ENCODE measurements around the gene ZNF329. TPM values are rescaled to one million over a fixed set of nuclear protein-coding genes. Genes with fewer than 3 reads are reported as not detected.

The ZNF329 gene
- total RNA-seq, 1 donor from 2014 or later = 20.9 TPM

GRCh38 chr19:58118979-58119733 is 31.4 kb downstream of the ZNF329 start:
- no peak for DNase-seq

GRCh38 chr19:58117841-58118575 is 32.6 kb downstream of the ZNF329 start:
- peak; percentile 77 for DNase-seq

GRCh38 chr19:58108546-58108817 is 42.1 kb downstream of the ZNF329 start:
- no peak for DNase-seq

GRCh38 chr19:58107778-58108545 is 42.6 kb downstream of the ZNF329 start:
- no peak for DNase-seq

- DNase-seq = no peak
Observed at GRCh38 chr19:58098682-58098998, 51.9 kb downstream of the ZNF329 start.

GRCh38 chr19:58097781-58098681 is 52.6 kb downstream of the ZNF329 start, which contains the start of gene ZSCAN18:
TSS of gene ZSCAN18 (minus strand) at chr19:58098231. CDS start at chr19:58090267, 7,964 bp downstream.
- peak; percentile 100 for DNase-seq

GRCh38 chr19:58097349-58097748 is 53.2 kb downstream of the ZNF329 start:
- DNase-seq = no peak

- DNase-seq = no peak
Observed at GRCh38 chr19:58096884-58097283, 53.7 kb downstream of the ZNF329 start.

GRCh38 chr19:58095328-58095727 is 55.3 kb downstream of the ZNF329 start:
- no peak for DNase-seq

GRCh38 chr19:58093071-58093470 is 57.5 kb downstream of the ZNF329 start:
- no peak for DNase-seq

GRCh38 chr19:58091251-58091995 is 59.2 kb downstream of the ZNF329 start:
- peak; percentile 70 for DNase-seq

- DNase-seq = no peak
Observed at GRCh38 chr19:58089846-58090245, 60.7 kb downstream of the ZNF329 start.

GRCh38 chr19:58088521-58089052 is 62.0 kb downstream of the ZNF329 start:
- DNase-seq = no peak

GRCh38 chr19:58086825-58087710 is 63.5 kb downstream of the ZNF329 start:
- no peak for DNase-seq

- DNase-seq = no peak
Observed at GRCh38 chr19:58085348-58085875, 65.2 kb downstream of the ZNF329 start.

GRCh38 chr19:58084596-58085347 is 65.8 kb downstream of the ZNF329 start:
- DNase-seq = no peak

- DNase-seq = peak; percentile 15
Observed at GRCh38 chr19:58083021-58083420, 67.6 kb downstream of the ZNF329 start.

GRCh38 chr19:58079792-58080191 is 70.8 kb downstream of the ZNF329 start:
- no peak for DNase-seq

Measured in tongue (tissue), 2 donors.